ENCODE measurements around the gene LRRC25. TPM values are rescaled to one million over a fixed set of nuclear protein-coding genes. Genes with fewer than 3 reads are reported as not detected.

Gene LRRC25
- total RNA-seq, 4 donors from 2014 or later, result 1.1 to 7.1 (median 2.2) TPM

- Histone ChIP-seq H3K4me1 (peaks cover 4 to 12% of the 10 kb centered on the region in 2 donors), H3K27ac (no peak overlapping the region), H3K9me3 (no peaks in the 10 kb centered on the region), H3K36me3 (no peaks in the 10 kb centered on the region), H3K27me3 (no peaks in the 10 kb centered on the region), H3K4me3 (replicated peaks in 1 of 3) (no peak overlapping the region)
- TF ChIP-seq CTCF (IDR thresholded peaks at IDR 0.05) (no peak), POLR2A (IDR thresholded peaks at IDR 0.05) (no peak)
- DNase-seq, result no peak
- intact Hi-C loops (cut with DNase I), result no loop called here
- 68 to 79% methylated on average over 13 of the region's 13 CpGs for WGBS, 2 donors
Measured at GRCh38 chr19:18344582-18344950, 52.9 kb downstream of the LRRC25 start.

- Histone ChIP-seq H3K4me3 (replicated peaks in 1 of 3) (no peak overlapping the region), H3K27ac (no peak overlapping the region), H3K9me3 (no peaks in the 10 kb centered on the region), H3K4me1 (peaks cover 4 to 12% of the 10 kb centered on the region in 2 donors), H3K36me3 (no peaks in the 10 kb centered on the region), H3K27me3 (no peaks in the 10 kb centered on the region)
- 87 to 88% methylated on average over 8 of the region's 8 CpGs for WGBS, 2 donors
- TF ChIP-seq POLR2A (IDR thresholded peaks at IDR 0.05) (no peak), CTCF (IDR thresholded peaks at IDR 0.05) (no peak)
- intact Hi-C loops (cut with DNase I), result no loop called here
- no peak for DNase-seq
Measured at GRCh38 chr19:18342090-18342632, 55.3 kb downstream of the LRRC25 start.

Small RNAs within 50 kb of the gene (microRNA-seq; reads per million reads assigned to microRNA genes)
- not detected for gene MIR3189

Small RNAs within 50 kb of the gene (small RNA-seq; reads per million reads assigned to genes)
- gene MIR3189, result not detected

Other genes with a start within 250 kb of the LRRC25 start
- gene PIK3R2, start 244.5 kb downstream of the LRRC25 start, total RNA-seq, result 10 to 100 TPM; 14.4 to 33.0 (median 19.8) TPM
- 10 to 100 TPM; 36.3 to 58.4 (median 40.1) TPM for gene IFI30, start 223.8 kb downstream of the LRRC25 start, total RNA-seq
- 10 to 100 TPM in 3 of 4 donors, 1 to 10 TPM in 1; 4.7 to 57.7 (median 29.3) TPM for gene MPV17L2, start 204.4 kb downstream of the LRRC25 start, total RNA-seq
- gene RAB3A, start 193.6 kb downstream of the LRRC25 start, total RNA-seq, result 1 to 10 TPM in 2 of 4 donors, under 1 TPM in 1, not detected in 1; 0.40 to 2.5 (median 2.0) TPM
- gene PDE4C, start 171.2 kb downstream of the LRRC25 start, total RNA-seq, result 1 to 10 TPM in 1 of 4 donors, under 1 TPM in 2, not detected in 1; 0.27 to 1.4 (median 0.92) TPM
- 10 to 100 TPM in 1 of 4 donors, 1 to 10 TPM in 3; 5.7 to 17.0 (median 8.9) TPM for gene IQCN, start 123.2 kb downstream of the LRRC25 start, total RNA-seq
- 100 to 1,000 TPM; 193 to 394 (median 316) TPM for gene JUND, start 116.0 kb downstream of the LRRC25 start, total RNA-seq
- 100 to 1,000 TPM in 2 of 4 donors, 10 to 100 TPM in 2; 55.2 to 203 (median 140) TPM for gene LSM4, start 74.5 kb downstream of the LRRC25 start, total RNA-seq
- 10 to 100 TPM; 23.5 to 44.0 (median 27.9) TPM for gene PGPEP1, start 57.0 kb downstream of the LRRC25 start, total RNA-seq
- gene GDF15, start 11.5 kb downstream of the LRRC25 start, total RNA-seq, result 1 to 10 TPM in 3 of 4 donors, not detected in 1; 3.7 to 9.9 (median 5.1) TPM
- gene SSBP4, start 21.8 kb upstream of the LRRC25 start, total RNA-seq, result 10 to 100 TPM; 40.5 to 75.6 (median 56.1) TPM
- 10 to 100 TPM; 12.7 to 24.2 (median 22.9) TPM for gene ISYNA1, start 40.5 kb upstream of the LRRC25 start, total RNA-seq
- gene ELL, start 124.4 kb upstream of the LRRC25 start, total RNA-seq, result 10 to 100 TPM; 10.8 to 31.0 (median 11.5) TPM
- gene FKBP8, start 146.0 kb upstream of the LRRC25 start, total RNA-seq, result 100 to 1,000 TPM; 238 to 394 (median 314) TPM
- 100 to 1,000 TPM in 2 of 4 donors, 10 to 100 TPM in 2; 98.1 to 117 (median 103) TPM for gene KXD1, start 160.2 kb upstream of the LRRC25 start, total RNA-seq
- 100 to 1,000 TPM; 395 to 726 (median 521) TPM for gene UBA52, start 174.2 kb upstream of the LRRC25 start, total RNA-seq
- 100 to 1,000 TPM in 2 of 4 donors, 10 to 100 TPM in 2; 57.4 to 137 (median 101) TPM for gene REX1BD, start 191.2 kb upstream of the LRRC25 start, total RNA-seq
- 100 to 1,000 TPM in 2 of 4 donors, 10 to 100 TPM in 2; 87.2 to 140 (median 101) TPM for gene CRLF1, start 209.2 kb upstream of the LRRC25 start, total RNA-seq
- 1 to 10 TPM; 1.3 to 3.1 (median 2.3) TPM for gene TMEM59L, start 215.2 kb upstream of the LRRC25 start, total RNA-seq
- 10 to 100 TPM; 13.4 to 20.2 (median 15.9) TPM for gene KLHL26, start 239.4 kb upstream of the LRRC25 start, total RNA-seq